ENCODE results near the gene ANGPTL8.

The ANGPTL8 gene

GRCh38 chr19:11247391-11247790 is 8.0 kb downstream of the ANGPTL8 start:
- in situ Hi-C loops (cut with HindIII; ENCODE audit: low sequenced_read_pairs), result no loop called here
- H3K4me3 ChIP-seq (ENCODE audit: low read depth, low read length), result no peak overlapping the region
- TF ChIP-seq CTCF (IDR thresholded peaks at IDR 0.05; ENCODE audit: low read depth, low read length), result no peak
- DNase-seq (ENCODE audit: low read depth, low spot score), result no peak

GRCh38 chr19:11247934-11248333 is 8.5 kb downstream of the ANGPTL8 start:
- no peak for TF ChIP-seq CTCF (IDR thresholded peaks at IDR 0.05; ENCODE audit: low read depth, low read length)
- in situ Hi-C loops (cut with HindIII; ENCODE audit: low sequenced_read_pairs), result no loop called here
- H3K4me3 ChIP-seq (ENCODE audit: low read depth, low read length), result no peak overlapping the region
- DNase-seq (ENCODE audit: low read depth, low spot score), result no peak

DNA sequence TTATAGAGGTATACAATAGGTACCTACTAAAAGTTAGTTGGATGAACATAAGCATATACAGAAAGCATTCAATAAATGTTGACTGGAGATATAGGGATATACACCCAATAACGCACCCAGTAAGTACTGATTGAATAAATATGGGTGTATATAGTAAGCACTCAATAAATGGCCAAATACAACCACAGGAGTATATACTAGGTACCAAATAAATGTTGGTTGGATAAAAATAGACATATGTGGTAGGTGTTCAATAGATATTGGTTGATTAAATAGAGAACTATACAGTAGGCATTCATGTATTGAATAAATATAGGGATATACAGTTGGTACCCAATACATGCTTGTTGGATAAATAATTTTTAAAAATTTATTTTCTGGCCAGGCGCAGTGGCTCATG is 9.4 kb downstream of the ANGPTL8 start:
- TF ChIP-seq CTCF (IDR thresholded peaks at IDR 0.05; ENCODE audit: low read depth, low read length), result no peak
- no peak for DNase-seq (ENCODE audit: low read depth, low spot score)
- in situ Hi-C loops (cut with HindIII; ENCODE audit: low sequenced_read_pairs), result no loop called here
- no peak overlapping the region for H3K4me3 ChIP-seq (ENCODE audit: low read depth, low read length)

DNA sequence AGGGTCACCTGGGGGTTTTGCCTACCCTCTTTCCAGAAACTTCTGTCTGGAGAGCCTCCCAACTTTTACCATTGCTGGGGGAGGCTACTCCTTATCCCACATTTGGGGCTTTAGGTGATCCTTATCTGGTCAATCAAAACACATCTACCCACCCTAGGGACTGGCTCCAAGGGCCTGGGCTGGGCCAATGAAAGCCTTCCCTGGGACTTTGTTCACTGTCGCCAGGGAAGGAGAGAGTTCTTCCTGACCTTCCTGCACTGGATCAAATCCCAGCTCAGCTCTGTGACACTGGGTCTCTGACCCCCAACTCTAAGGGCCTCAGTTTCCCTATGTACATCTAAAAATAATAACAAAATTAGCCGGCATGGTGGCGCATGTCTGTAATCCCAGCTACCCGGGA is 11.8 kb downstream of the ANGPTL8 start:
- no peak overlapping the region for H3K4me3 ChIP-seq (ENCODE audit: low read depth, low read length)
- DNase-seq (ENCODE audit: low read depth, low spot score), result no peak
- in situ Hi-C loops (cut with HindIII; ENCODE audit: low sequenced_read_pairs), result no loop called here
- no peak for TF ChIP-seq CTCF (IDR thresholded peaks at IDR 0.05; ENCODE audit: low read depth, low read length)

- in situ Hi-C loops (cut with HindIII; ENCODE audit: low sequenced_read_pairs), result no loop called here
- TF ChIP-seq CTCF (IDR thresholded peaks at IDR 0.05; ENCODE audit: low read depth, low read length), result no peak
- DNase-seq (ENCODE audit: low read depth, low spot score), result no peak
- no peak overlapping the region for H3K4me3 ChIP-seq (ENCODE audit: low read depth, low read length)
These were observed 12.4 kb downstream of the ANGPTL8 start for GRCh38 chr19:11251650-11252314.

DNA sequence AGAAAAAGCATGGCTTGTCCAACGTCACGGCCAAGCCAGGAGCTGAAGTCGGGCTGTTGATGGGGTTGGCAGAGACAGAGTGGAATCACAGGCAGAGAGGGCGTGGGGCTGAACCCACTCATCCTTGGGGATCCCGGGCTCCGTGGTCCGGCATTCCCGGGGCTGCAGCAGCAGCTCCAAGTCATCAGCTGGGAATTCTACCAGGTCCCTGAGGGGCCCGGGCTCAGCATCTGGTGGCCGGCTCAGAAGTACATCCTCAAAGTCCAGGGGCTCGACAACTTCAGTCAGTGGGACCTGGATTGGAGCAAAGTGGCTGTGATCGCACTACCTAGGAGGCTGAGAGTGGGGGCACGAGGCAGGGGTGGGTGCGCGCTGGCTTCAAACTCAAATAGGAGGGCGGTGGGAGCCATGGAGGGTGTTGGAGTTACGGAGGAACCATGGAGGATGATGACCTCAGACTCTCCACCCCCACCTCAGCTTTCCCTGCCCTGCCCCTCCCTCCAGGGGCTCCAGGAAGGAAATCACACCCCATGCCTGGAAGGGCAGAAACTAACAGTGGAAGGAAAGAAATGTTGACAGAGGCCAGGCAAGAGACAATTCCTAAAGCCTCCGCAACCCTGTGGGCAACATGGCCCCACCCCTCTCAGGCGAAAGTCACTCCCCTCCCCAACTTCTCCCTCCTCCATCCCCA is 13.4 kb downstream of the ANGPTL8 start:
- in situ Hi-C loops (cut with HindIII; ENCODE audit: low sequenced_read_pairs), result no loop called here
- no peak overlapping the region for H3K4me3 ChIP-seq (ENCODE audit: low read depth, low read length)
- no peak for DNase-seq (ENCODE audit: low read depth, low spot score)
- TF ChIP-seq CTCF (IDR thresholded peaks at IDR 0.05; ENCODE audit: low read depth, low read length), result no peak

All from astrocyte of the spinal cord (primary cell).